Measurements from ENCODE around the gene EID1. TPM values are rescaled to one million over a fixed set of nuclear protein-coding genes. Genes with fewer than 3 reads are reported as not detected.
A peak's percentile ranks its signal among the peaks of the same experiment; 100 is the strongest.

The EID1 gene
- total and polyA plus RNA-seq, 2 donors (not counting 3 experiments of a cell fraction or from before 2014, with no cell fraction given): 146 to 155 TPM

DNA sequence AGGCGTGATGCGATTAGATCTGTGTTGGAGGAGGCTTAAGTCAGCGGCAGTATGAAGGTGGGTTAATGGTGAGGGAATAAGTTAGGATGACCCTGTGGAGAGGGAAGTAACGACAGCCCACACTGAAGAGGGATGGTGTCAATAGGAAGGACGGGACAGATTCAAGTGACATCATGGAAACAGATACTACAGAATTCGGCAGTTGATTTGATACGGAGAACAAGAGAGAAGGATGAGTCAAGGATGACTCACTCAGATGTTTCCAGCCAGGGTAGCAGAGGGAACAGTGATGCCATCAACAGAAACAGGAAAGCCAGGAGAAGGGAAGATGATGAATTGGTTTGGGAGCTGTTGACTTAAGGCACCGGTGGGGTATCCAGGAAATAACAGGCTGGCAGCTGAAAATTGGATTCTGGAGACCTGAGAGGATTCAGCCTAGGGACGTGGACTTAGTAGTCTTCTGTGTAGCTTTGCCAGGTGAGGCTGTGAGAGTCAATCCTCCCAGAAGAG lies 47.8 kb downstream of the EID1 start:
- ChIA-PET CTCF (interaction anchor here (0.9 to 1.9 kb wide), 6 partner anchors 38 to 65 kb away, joined by 3 to 6 read pairs (median 3); partner anchors contain the start of genes EID1 and SHC4), POLR2A (no interaction called here)
- dilution Hi-C loops (cut with MboI; ENCODE audit: extremely low pct_ligation_motif_present, low sequenced_read_pairs): no loop called here
- intact Hi-C loops (cut with micrococcal nuclease): no loop called here
- no peaks in the 10 kb centered on the region for H3K79me2 ChIP-seq (ENCODE audit: control insufficient read depth, insufficient read depth, low read length)
- H3K4me1 ChIP-seq (ENCODE audit: control insufficient read depth, extremely low read depth, insufficient read depth, low read length): peaks cover 10% of the 10 kb centered on the region
- no peak for TF ChIP-seq POLR2A (IDR thresholded peaks at IDR 0.05; ENCODE audit: low read depth, low read length)
- TF ChIP-seq POLR2AphosphoS5 (IDR thresholded peaks at IDR 0.05; ENCODE audit: insufficient read depth, low read depth, low read length): peak; percentile 33
- TF ChIP-seq MYC (IDR thresholded peaks at IDR 0.05; ENCODE audit: low read depth, low read length): no peak
- TF ChIP-seq GATA2 (IDR thresholded peaks at IDR 0.05; ENCODE audit: insufficient read depth, insufficient read length, low read depth, low read length): no peak
- TF ChIP-seq MAX (IDR thresholded peaks at IDR 0.05; ENCODE audit: insufficient read depth, insufficient read length): no peak
- no peak for TF ChIP-seq CTCF (IDR thresholded peaks at IDR 0.05; ENCODE audit: extremely low read depth in 1 of 2, insufficient read depth in 1 of 2, low read depth in 1 of 2, low read length in 2 of 2)
- peak; percentile 96 for TF ChIP-seq FOS (IDR thresholded peaks at IDR 0.05; ENCODE audit: borderline replicate concordance, insufficient read depth, low read length)
- TF ChIP-seq EZH2 (IDR thresholded peaks at IDR 0.05; ENCODE audit: borderline replicate concordance, low read depth, low read length, severe bottlenecking): no peak
- peak; percentile 86 for TF ChIP-seq JUN (IDR thresholded peaks at IDR 0.05; ENCODE audit: borderline replicate concordance, insufficient read depth, insufficient read length, low read depth)
- no peaks in the 10 kb centered on the region for H4K20me1 ChIP-seq (replicated peaks; ENCODE audit: control insufficient read depth, extremely low read depth, insufficient read depth, low read length)
- H3K9me3 ChIP-seq (replicated peaks; ENCODE audit: control insufficient read depth, insufficient read depth, low read length): no peaks in the 10 kb centered on the region
- no peak overlapping the region for H3K9ac ChIP-seq (replicated peaks; ENCODE audit: extremely low read depth, insufficient read depth, low read length)
- FAIRE-seq (peak; percentile 83), DNase-seq (ENCODE audit: low read depth, low spot score) (peak; percentile 59)
- no peak overlapping the region for H3K4me3 ChIP-seq (replicated peaks in 1 of 3; ENCODE audit: insufficient read depth in 1 of 3, low read depth in 1 of 3, low read length in 3 of 3)
- no peaks in the 10 kb centered on the region for H3K9me1 ChIP-seq (replicated peaks; ENCODE audit: control insufficient read depth, extremely low read depth, insufficient read depth, low read length)
- H3K27me3 ChIP-seq (ENCODE audit: control insufficient read depth in 2 of 2, insufficient read depth in 2 of 2, low read length in 2 of 2): peaks cover 2 to 9% of the 10 kb centered on the region in 2 experiments
- peak overlapping the region; percentile 1 for H3K4me2 ChIP-seq (ENCODE audit: insufficient read depth, low read length)
- no peak overlapping the region for H2AFZ ChIP-seq (ENCODE audit: low read depth, low read length)
- H3K27ac ChIP-seq (ENCODE audit: insufficient read depth, low read depth, low read length): no peak overlapping the region
- H3K36me3 ChIP-seq (ENCODE audit: control insufficient read depth in 2 of 2, extremely low read depth in 1 of 2, insufficient read depth in 2 of 2, low read length in 2 of 2): no peaks in the 10 kb centered on the region
- BruUV-seq (replicated peaks): no TSS peak
